SH-SY5Y (cell line): ENCODE measurements around the gene ARL8B.

Experiments
- GATA2 ChIP-seq: IDR thresholded peaks from 2 replicates; pipeline ENCODE4 v1.6.1; 2011; ENCODE audit warnings: mild to moderate bottlenecking, low read depth, low read length
- GATA3 ChIP-seq: IDR thresholded peaks from 2 replicates; pipeline ENCODE4 v1.6.1; 2011; ENCODE audit warnings: low read depth, mild to moderate bottlenecking, low read length, moderate library complexity

- TF ChIP-seq GATA3 (no peak), GATA2 (no peak)
Observed at GRCh38 chr3:5181469-5182141, 59.5 kb downstream of the ARL8B start.
